ENCODE results near the gene PFKP.

DNA sequence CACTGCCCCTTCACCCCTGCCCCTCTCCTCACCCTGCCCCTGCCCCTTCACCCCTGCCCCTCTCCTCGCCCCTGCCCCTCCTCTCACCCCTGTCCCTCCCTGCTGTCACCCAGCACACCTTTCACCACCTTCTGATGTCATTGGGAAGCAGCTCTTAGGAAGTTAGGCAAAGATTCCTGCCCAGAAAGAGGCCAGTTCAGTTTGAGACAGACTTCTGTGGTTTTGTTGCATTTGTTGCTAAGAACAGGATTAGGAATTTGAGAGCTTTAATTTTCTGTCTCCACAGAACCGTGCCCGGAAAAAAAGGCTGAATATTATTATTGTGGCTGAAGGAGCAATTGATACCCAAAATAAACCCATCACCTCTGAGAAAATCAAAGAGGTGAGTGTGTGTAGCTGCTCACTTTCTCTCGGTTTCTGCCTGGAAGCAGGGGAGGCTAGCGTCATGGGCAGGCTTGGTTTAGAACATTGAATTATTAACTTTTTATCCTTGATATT is 39.6 kb downstream of the PFKP start:
- TF ChIP-seq POLR2A (IDR thresholded peaks at IDR 0.05; ENCODE audit: low read length) (no peak), GATA1 (IDR thresholded peaks at IDR 0.05; ENCODE audit: low read depth, low read length) (no peak)
